Measurements from ENCODE around the gene NCKAP5L. TPM values are rescaled to one million over a fixed set of nuclear protein-coding genes. Genes with fewer than 3 reads are reported as not detected.

The NCKAP5L gene
- total and polyA plus RNA-seq, 2 of the 8 experiments (the other 6 are each of a cell fraction or from before 2014, with no cell fraction given): 9.4 to 27.9 TPM

DNA sequence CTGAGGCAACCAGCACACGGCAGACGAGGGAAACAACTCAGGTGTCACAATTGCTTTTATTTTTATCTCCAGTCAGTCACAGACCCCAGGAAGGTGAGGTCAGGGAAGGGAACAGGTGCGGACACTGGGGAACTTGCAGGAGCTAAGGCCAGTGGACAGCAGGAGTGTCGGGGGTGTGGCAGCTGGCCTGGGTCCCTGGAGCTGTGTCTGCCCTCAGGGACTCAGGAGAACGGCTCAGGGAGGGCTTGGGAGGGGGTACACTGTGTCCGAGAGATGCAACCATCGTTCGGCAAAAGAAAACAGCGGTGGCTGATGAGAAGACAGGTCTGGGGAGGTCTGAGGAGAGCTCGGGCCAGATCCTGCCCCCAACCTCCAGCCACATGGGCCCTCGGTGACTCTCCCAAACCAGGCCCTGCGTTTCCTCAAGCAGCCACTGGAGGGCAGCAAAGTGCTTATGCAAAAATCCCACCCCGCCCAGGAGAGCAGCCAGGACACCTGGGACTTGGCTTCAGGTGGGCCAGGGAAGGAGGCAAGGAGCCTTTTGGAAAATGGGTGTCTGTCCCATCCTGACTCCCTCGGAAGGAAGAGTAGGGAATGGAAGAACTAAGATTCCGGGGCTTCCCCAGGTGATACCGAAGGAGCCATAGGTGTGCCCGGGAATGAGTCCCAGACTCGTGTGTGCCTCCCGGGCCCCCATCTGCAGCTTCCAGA, 38.8 kb upstream of the NCKAP5L start:
- Histone ChIP-seq H3K4me1 (replicated peaks in 1 of 4; ENCODE audit: control insufficient read depth in 3 of 4, insufficient read depth in 4 of 4, low read length in 3 of 4) (peaks cover 0 to 3% (median 1%) of the 10 kb centered on the region in 4 experiments; a peak in 3 of 7 replicates), H3K23ac (ENCODE audit: insufficient read length) (no peak overlapping the region), H3K56ac (replicated peaks; ENCODE audit: insufficient read length, low read depth, low read length) (no peak overlapping the region), H3K9me3 (ENCODE audit: insufficient read depth in 2 of 2, low read depth in 1 of 2, low read length in 1 of 2) (no peaks in the 10 kb centered on the region), H3K79me2 (ENCODE audit: control insufficient read depth in 1 of 2, insufficient read depth in 2 of 2, low read length in 2 of 2) (no peaks in the 10 kb centered on the region), H4K20me1 (replicated peaks in 1 of 2; ENCODE audit: control insufficient read depth in 1 of 2, insufficient read depth in 2 of 2, low read length in 2 of 2) (no peaks in the 10 kb centered on the region), H2BK120ac (replicated peaks; ENCODE audit: low read depth, low read length) (no peak overlapping the region), H4K91ac (replicated peaks; ENCODE audit: insufficient read length, low read length) (no peak overlapping the region), H3K27ac (ENCODE audit: low read depth, low read length) (no peak overlapping the region), H2BK20ac (ENCODE audit: low read length) (no peak overlapping the region), H2AFZ (ENCODE audit: low read length) (peak overlapping the region; percentile 65; the same call in 1 of the 2 replicates), H3K4me2 (ENCODE audit: insufficient read depth in 1 of 2, low read depth in 2 of 2, low read length in 2 of 2) (no peak overlapping the region), H2BK15ac (ENCODE audit: low read length) (peak overlapping the region; percentile 65; the same call in 1 of the 2 replicates), H4K5ac (ENCODE audit: insufficient read length, low read depth, low read length) (no peak overlapping the region), H3K27me3 (replicated peaks in 1 of 4; ENCODE audit: control insufficient read depth in 3 of 4, extremely low read depth in 1 of 4, insufficient read depth in 3 of 4, low read length in 3 of 4) (peaks cover 0 to 2% (median 0%) of the 10 kb centered on the region in 4 experiments; a peak in 1 of 7 replicates), H3K23me2 (ENCODE audit: low read depth, low read length) (no peaks in the 10 kb centered on the region), H3K36me3 (ENCODE audit: control insufficient read depth in 2 of 4, insufficient read depth in 4 of 4, low read length in 3 of 4) (no peaks in the 10 kb centered on the region), H3K9ac (replicated peaks in 1 of 4; ENCODE audit: extremely low read depth in 1 of 4, low read depth in 3 of 4, low read length in 3 of 4) (no peak overlapping the region), H2AK5ac (ENCODE audit: low read depth, low read length) (no peak overlapping the region), H2BK12ac (ENCODE audit: low read depth, low read length) (peak overlapping the region; percentile 50; the same call in 1 of the 2 replicates), H3K14ac (ENCODE audit: insufficient read length) (no peak overlapping the region), H4K8ac (ENCODE audit: extremely low read depth, insufficient read depth, low read length) (peak overlapping the region; percentile 40; the same call in 1 of the 2 replicates), H3K4me3 (ENCODE audit: extremely low read depth in 1 of 4, insufficient read depth in 2 of 4, low read depth in 3 of 4, low read length in 4 of 4) (no peak overlapping the region), H2BK5ac (ENCODE audit: low read depth, low read length) (no peak overlapping the region), H3K79me1 (ENCODE audit: low read depth, low read length) (no peaks in the 10 kb centered on the region), H3K18ac (ENCODE audit: extremely low read depth, low read length) (no peak overlapping the region), H3K4ac (replicated peaks; ENCODE audit: insufficient read length, low read depth, low read length) (no peak overlapping the region)
- CTCF ChIA-PET (ENCODE audit: partially characterized antibody): interaction anchor here (0.6 to 10.0 kb wide), 61 partner anchors 8 to 1753 kb away, joined by 3 to 137 read pairs (median 6); partner anchors contain the start of genes AQP2, AQP5, BCDIN3D and NCKAP5L
- DNase-seq (ENCODE audit: low read depth in 1 of 2, low spot score in 2 of 2) (peak; percentile 54 to 96), FAIRE-seq (no peak)
- POLR2A ChIA-PET (ENCODE audit: partially characterized antibody): interaction anchor here (0.7 to 1.6 kb wide), 5 partner anchors 16 to 118 kb away, joined by 3 to 5 read pairs (median 3); no protein-coding TSS in a partner anchor
- WGBS, 2 experiments (ENCODE audit: extremely low coverage in 1 of 2, insufficient coverage in 1 of 2, insufficient read length in 1 of 2, insufficient replicate concordance in 2 of 2, low coverage in 1 of 2, low lambda C conversion rate in 2 of 2, missing lambda C conversion rate in 1 of 2): 45% methylated on average over 19 of the region's 19 CpGs; no CpG with 5 or more reads in 1 of the 2 experiments
- TF ChIP-seq TEAD4 (IDR thresholded peaks at IDR 0.05; ENCODE audit: low read depth, low read length): no peak
- 0 out of 2 replicates have a peak, but pooled peaks have one; percentile 21 for TF ChIP-seq JUND (IDR thresholded peaks at IDR 0.05; ENCODE audit: low read length)
- no peak for TF ChIP-seq ZNF274 (IDR thresholded peaks at IDR 0.05; ENCODE audit: borderline replicate concordance, extremely low read depth, low read length)
- TF ChIP-seq, protein P1, sequence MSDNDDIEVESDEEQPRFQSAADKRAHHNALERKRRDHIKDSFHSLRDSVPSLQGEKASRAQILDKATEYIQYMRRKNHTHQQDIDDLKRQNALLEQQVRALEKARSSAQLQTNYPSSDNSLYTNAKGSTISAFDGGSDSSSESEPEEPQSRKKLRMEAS (IDR thresholded peaks at IDR 0.05): peak; percentile 58; the same call in 1 of the 2 replicates
- no peak for TF ChIP-seq SP2 (IDR thresholded peaks at IDR 0.05; ENCODE audit: low read length)
- no peak for TF ChIP-seq CHD1 (IDR thresholded peaks at IDR 0.05; ENCODE audit: low read depth, low read length)
- no peak for TF ChIP-seq FOSL1 (IDR thresholded peaks at IDR 0.05; ENCODE audit: insufficient read depth, low read depth, low read length)
- TF ChIP-seq CTBP2 (IDR thresholded peaks at IDR 0.05; ENCODE audit: borderline replicate concordance, insufficient read depth, insufficient read length, low read length): no peak
- no peak for TF ChIP-seq EGR1 (IDR thresholded peaks at IDR 0.05; ENCODE audit: borderline replicate concordance, low read depth, low read length)
- TF ChIP-seq RAD21 (IDR thresholded peaks at IDR 0.05 in 1 of 2, conservative IDR thresholded peaks at IDR 0.05 in 1 of 2; ENCODE audit: low read depth in 2 of 2, low read length in 2 of 2): peak; percentile 94 to 95

Measured in H1 (cell line).